Measurements from ENCODE around the gene CNPY1.

CNPY1 gene

DNA sequence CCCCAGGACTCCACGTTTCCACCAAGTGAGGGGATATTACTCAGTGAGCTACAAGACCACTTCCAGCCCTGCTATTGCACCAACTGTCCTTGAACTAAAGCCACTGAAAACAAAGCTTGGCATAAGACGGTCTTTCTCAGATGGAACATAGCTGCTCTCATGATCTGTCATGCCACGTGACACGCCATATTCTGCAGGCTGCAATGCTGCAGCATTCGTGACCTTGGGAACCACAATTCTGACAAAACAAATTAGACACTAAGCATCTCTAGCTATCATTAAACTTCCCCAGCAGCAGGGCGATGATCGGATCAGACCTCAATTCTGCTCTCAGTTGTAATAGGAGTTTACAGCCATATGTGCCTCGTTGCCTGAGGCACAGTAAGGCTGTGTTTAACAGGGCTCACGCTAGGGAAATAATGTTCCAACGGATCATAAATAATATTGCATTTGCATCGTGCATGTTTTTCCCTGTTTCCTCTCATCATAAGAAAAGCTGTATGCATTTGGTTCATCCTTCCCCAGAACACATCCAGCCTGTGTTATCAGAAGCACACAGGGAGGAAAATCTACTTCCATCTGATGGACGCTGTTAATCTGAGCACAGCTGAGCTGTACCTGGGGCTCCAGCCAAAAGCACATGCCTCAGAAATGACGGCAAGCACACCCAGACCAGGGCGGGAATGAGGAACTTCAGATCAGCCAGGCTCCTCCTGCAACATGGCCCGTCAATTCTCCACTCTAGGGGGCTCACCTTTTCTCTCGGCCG lies 38.6 kb upstream of the CNPY1 start:
- peak; percentile 50 for DNase-seq (ENCODE audit: low read depth)
- TF ChIP-seq, protein P1, sequence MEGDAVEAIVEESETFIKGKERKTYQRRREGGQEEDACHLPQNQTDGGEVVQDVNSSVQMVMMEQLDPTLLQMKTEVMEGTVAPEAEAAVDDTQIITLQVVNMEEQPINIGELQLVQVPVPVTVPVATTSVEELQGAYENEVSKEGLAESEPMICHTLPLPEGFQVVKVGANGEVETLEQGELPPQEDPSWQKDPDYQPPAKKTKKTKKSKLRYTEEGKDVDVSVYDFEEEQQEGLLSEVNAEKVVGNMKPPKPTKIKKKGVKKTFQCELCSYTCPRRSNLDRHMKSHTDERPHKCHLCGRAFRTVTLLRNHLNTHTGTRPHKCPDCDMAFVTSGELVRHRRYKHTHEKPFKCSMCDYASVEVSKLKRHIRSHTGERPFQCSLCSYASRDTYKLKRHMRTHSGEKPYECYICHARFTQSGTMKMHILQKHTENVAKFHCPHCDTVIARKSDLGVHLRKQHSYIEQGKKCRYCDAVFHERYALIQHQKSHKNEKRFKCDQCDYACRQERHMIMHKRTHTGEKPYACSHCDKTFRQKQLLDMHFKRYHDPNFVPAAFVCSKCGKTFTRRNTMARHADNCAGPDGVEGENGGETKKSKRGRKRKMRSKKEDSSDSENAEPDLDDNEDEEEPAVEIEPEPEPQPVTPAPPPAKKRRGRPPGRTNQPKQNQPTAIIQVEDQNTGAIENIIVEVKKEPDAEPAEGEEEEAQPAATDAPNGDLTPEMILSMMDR (conservative IDR thresholded peaks at IDR 0.05; ENCODE audit: low read depth, low read length) = no peak

GRCh38 chr7:155584261-155584660 lies 37.9 kb upstream of the CNPY1 start:
- TF ChIP-seq, protein P1 (conservative IDR thresholded peaks at IDR 0.05; ENCODE audit: low read depth, low read length) = no peak
- no peak overlapping the region for H3K4me3 ChIP-seq (ENCODE audit: low read depth, low read length)
- DNase-seq (ENCODE audit: low read depth) = no peak

More for the DNA sequence above, 38.6 kb upstream of the CNPY1 start:
- no peak overlapping the region for H3K4me3 ChIP-seq (ENCODE audit: low read depth, low read length)

DNA sequence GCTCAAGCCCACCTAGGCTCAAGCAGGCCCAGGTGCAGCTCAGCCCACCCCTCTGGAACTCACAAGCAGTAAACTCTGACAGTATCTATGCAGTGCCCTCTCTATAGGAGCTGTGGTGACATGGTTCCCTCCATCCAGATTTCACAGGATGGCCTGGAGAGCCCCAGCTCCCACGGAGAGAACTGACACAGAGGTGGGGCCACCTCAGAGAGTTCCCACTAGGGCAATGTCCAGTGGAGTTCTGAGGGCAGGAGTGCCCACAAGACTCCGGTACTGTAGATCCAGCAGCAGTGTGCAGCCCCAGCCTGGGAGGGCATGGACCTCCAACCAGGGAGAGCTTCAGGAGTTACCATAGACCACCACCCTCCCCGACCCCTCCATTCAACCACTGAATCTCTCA lies 37.3 kb upstream of the CNPY1 start:
- TF ChIP-seq, protein P1 (conservative IDR thresholded peaks at IDR 0.05; ENCODE audit: low read depth, low read length) = no peak
- DNase-seq (ENCODE audit: low read depth) = no peak
- H3K4me3 ChIP-seq (ENCODE audit: low read depth, low read length) = no peak overlapping the region

DNA sequence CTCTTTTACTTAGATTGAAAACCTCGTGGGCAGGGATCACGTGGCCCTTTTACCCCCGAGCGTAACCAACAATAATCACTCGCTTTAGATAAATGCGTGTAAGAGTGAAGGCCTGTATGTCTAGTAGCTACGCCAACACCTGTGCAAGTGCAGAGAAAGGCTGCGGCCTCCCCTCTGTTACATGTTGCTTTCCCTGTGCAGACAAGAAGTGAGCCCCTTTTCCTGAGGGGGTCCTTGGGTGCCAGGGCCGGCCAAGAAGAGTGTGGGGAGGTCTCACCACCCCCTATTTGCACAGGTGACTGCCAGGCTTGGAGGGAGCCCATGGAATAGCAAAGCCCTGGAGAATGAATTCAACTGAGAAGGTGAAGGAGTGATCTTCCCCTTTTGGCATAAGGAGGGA lies 35.6 kb upstream of the CNPY1 start:
- H3K4me3 ChIP-seq (ENCODE audit: low read depth, low read length) = no peak overlapping the region
- DNase-seq (ENCODE audit: low read depth) = no peak
- TF ChIP-seq, protein P1 (conservative IDR thresholded peaks at IDR 0.05; ENCODE audit: low read depth, low read length) = no peak

DNA sequence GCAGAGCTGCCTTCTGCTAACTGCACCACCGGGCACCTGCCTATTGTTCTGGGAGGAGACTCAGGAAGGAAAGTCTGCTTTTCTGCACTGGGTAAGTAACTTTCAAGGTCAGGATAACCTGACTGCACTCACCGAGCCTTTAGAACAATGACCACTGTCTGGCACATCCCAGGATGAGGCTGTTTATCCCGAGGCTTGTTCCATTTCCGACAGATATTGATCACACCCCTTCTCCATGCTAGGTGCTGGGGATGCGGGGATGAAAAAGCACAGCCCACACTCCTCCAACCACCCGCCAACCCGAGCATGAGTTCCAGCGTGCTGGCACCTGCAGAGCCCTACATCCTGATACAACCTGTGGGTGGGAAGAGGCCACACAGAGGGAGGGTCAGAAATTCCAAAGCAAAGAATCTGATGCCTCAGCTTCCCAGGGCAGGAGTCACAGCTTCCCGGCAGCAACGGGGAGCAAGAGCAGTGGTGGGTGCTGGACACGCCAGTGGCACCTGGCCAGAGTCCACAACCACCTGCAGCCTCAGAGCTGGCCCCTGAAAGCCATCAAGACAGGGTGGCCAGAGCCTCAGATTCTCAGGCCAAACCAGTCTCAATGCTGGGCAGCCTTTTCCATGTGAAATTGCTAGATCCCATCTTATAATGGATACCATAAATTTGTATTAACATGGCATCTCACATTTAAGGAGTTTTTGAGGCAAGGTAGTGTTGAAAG lies 34.9 kb upstream of the CNPY1 start:
- DNase-seq (ENCODE audit: low read depth) = no peak
- H3K4me3 ChIP-seq (ENCODE audit: low read depth, low read length) = no peak overlapping the region
- TF ChIP-seq, protein P1 (conservative IDR thresholded peaks at IDR 0.05; ENCODE audit: low read depth, low read length) = no peak

DNA sequence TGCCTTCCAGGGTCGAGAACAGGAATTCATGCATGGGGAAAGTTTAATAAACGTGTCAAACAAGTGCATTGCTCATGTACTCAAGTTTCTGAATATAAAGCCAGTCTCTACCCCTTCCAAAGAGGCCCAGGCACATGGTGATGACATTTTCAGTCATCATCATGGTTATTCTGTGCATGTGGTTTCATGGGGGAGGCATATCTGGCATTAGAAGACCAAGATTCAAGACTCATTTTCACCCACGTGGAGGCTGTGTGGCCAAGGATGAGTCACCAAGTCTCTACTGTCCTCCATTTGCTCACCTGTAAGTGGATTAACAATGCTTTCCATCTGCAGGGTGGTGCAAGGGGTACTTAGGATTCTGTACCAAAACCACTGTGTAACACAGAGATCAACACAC lies 34.0 kb upstream of the CNPY1 start:
- TF ChIP-seq, protein P1 (conservative IDR thresholded peaks at IDR 0.05; ENCODE audit: low read depth, low read length) = no peak
- no peak for DNase-seq (ENCODE audit: low read depth)
- no peak overlapping the region for H3K4me3 ChIP-seq (ENCODE audit: low read depth, low read length)
